ENCODE results near the gene CDH4.

Gene CDH4

DNA sequence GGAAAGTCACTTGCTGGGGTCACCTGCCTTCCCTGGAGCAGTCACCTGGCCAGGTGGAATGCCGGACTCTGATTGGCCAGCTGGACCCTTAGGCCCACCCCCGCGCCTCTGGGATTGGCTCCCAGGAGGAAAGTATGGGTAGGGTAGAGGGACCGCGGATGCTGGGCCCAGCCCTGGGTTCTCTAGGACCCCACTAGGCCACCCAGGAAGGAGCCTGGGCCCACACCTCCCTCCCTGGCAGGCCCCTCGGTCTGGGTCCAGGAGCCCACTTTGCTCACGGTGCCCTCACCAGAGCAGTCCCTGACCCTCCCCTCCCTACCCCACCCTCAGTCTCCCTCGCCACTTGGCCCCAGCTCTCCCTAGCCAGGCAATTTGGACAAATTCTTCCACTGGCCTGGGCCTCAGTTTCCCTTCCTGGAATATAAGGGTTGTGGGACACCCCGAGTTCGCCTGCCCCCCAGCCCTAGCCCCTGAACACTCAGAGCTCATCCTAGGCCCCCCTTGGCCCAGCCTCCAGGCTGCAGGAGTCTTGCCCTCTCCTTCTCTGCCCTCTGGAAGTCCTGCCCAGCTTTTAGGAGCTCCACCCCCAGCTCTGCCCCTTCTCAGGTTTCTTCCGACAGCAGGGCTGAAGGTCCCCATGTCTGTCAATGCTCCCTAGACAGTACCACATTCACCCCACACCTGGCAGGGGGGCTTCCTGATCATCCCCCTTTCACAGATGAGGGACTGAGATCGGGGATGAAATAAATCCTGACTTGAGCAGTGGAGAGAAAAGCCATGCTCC lies 514.0 kb downstream of the CDH4 start:
- no peak for DNase-seq (ENCODE audit: low spot score)

DNA sequence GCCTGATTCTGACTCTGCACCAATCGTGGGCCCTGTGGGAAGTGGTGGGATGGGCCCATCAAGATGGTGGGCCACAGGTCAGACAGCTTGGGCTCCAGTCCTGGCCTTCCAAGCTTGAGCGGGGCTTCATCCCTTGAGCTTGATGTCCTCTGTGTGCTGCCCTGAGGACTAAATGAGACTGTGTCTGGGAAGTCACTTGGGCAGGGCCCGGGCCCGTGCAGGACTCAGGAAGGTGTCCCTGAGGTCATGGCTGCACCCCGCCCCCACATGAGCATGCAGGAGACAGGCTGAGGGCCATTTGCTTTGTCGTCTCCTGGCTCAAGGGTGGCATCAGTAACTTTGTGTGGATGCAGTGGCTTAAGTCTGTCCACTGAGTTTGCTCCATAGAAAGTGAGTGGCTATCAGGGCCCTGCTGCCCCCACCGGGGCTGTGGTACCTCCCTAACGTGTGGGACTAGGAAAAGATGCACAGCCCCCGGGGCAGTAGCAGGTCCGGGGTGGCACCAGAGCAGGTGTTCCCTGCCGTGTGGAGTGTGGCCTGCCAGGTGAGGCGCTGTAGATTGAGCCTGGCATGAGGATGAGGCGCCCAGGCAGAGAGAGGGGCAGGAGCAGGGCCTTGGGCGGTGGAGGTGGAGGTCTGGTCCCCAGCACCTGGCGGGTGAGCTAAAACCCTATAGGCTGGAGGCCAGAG lies 515.0 kb downstream of the CDH4 start:
- DNase-seq (ENCODE audit: low spot score): no peak

DNA sequence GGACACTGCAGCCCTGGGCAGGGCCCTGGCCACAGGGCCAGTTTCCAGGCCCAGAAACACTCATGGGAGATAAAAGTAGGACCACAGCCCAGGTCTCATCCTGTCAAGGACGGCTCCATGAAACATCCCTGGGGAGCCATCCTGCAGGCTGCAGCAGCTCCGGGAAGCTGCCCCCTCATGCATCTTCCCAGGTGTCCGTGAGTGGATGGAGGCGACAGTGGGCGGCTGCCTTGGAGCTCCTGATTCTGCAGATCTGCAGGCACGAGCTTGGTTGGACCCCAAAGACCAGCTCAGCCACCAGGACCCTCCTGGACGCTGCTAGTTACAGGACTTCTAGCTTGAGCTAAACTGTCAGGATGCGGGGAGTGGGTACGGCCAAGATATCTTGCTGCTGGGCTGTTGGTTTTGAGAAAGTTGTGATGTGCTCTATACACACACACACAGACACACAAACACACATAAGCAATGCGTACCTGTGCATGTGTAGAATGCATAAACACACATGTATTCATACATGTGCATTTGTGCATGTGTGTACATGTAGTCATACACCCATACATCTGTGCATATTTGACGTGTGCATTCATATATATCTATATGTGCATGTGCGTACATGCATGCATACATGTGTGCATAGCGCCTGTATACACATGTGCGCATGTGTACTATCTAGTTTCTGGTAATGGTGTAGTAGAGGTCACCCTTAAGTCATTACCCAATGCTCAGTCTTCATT lies 515.9 kb downstream of the CDH4 start:
- DNase-seq (ENCODE audit: low spot score): no peak

DNA sequence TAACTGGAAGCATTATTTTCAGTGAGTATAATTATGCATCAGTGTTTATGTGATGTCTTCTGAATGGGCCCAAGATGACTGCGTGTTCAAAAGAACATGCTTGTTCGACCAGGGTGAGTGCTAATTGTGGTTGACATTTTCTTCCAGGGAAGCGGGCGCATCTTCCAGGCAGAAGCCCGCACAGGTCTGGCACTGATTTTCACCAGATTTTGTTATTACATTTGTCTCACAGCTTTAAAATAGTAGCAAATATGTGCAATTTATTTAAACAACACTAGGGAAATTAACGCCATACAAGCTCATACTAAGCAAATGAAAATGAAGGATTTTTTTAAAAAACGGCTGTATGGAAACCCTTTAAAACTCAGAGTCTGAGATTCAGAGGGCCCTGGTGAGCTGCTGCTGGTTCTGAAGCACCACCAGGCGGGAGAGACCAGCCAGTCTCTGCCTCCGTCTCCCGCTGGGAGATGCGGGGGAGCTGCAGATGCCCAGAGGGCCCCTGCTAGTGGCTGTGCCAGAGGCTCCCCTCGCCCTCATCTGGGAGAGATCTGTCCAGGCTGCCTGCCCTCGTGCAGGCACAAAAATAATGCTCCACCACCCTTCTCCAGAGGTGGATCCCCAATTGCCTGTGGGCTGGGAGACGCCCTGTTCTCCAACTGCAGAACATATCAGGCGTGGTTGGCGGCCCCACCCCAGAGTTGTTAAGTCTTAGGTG lies 516.7 kb downstream of the CDH4 start:
- no peak for DNase-seq (ENCODE audit: low spot score)

- no peak for DNase-seq (ENCODE audit: low spot score)
Measured at GRCh38 chr20:61769286-61769832, 517.3 kb downstream of the CDH4 start.

DNA sequence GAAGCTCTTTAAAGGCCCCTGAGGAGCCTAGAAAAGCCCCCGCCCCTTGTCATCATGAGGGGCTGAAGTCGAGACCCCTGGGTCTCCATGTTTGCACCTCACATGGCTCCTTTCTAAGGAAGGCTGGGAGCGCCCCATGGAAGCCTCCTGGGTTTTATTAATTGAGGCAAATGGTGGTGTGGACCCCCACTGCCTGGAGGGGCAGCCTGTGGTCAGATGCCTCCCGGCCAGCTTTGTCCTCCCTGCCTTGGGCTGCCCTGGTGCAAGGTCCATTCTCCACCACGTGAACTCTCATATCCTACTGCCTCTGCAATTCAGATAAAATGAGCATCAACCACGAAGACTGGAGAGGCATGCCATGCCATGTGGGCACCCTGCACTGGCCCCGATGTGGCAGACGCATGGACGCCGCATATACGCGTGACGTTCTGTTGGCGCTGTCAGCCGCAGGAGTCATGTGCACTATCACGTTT lies 518.1 kb downstream of the CDH4 start:
- DNase-seq (ENCODE audit: low spot score): no peak

GRCh38 chr20:61771805-61772350 lies 519.8 kb downstream of the CDH4 start:
- DNase-seq (ENCODE audit: low spot score): no peak

GRCh38 chr20:61772828-61773631 lies 521.0 kb downstream of the CDH4 start:
- DNase-seq (ENCODE audit: low spot score): no peak

GRCh38 chr20:61773926-61774587 lies 522.0 kb downstream of the CDH4 start:
- DNase-seq (ENCODE audit: low spot score): no peak

DNA sequence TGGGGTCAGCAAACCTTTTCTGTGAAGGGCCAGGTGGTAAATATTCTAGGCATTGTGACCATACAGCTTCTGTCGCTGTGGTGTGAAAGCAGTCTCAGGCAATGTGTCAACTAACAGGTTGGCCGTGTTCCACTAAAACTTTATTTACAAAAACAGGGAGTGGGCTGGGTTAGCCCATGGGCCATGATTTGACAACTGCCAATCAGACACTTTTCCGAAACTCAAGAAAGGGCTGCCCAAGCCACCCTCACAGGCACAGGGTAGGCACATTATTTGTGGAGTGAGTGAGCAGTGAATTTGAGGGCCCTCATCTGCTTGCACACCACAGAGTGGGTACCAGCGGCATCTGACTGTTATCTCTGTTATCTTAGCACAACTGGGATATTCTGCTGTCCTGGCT lies 523.4 kb downstream of the CDH4 start:
- no peak for DNase-seq (ENCODE audit: low spot score)

DNA sequence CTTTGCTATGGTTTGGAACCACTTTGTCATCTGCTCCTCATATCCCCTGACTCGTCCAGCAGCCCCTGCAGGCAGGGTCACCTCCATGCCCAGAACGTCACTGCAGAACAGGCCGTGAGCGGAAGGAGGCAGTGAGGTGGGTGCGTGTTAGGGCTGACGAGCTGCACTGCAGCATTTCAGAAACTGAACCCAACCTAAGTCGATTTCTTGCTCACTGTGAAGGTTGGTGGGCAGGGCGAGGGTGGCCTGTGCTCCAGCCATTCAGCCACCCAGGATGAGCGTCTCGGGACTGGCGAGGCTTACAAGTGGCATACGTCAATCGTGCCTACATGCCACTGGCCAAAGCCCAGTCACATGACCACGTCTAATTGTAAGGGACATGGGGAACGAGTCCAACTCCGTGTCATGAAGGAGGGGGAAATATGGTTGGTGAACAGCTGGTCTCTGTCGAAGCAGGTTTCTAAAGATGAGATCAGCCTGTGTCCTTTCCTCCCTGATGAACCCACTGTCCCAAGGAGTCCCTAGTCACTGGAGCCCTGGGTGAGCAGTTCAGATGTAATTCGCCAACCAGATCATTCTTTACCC lies 524.5 kb downstream of the CDH4 start:
- DNase-seq (ENCODE audit: low spot score): no peak

- no peak for DNase-seq (ENCODE audit: low spot score)
Measured at GRCh38 chr20:61777773-61778494, 525.9 kb downstream of the CDH4 start.

- no peak for DNase-seq (ENCODE audit: low spot score)
Measured at GRCh38 chr20:61778495-61778863, 526.4 kb downstream of the CDH4 start.

DNA sequence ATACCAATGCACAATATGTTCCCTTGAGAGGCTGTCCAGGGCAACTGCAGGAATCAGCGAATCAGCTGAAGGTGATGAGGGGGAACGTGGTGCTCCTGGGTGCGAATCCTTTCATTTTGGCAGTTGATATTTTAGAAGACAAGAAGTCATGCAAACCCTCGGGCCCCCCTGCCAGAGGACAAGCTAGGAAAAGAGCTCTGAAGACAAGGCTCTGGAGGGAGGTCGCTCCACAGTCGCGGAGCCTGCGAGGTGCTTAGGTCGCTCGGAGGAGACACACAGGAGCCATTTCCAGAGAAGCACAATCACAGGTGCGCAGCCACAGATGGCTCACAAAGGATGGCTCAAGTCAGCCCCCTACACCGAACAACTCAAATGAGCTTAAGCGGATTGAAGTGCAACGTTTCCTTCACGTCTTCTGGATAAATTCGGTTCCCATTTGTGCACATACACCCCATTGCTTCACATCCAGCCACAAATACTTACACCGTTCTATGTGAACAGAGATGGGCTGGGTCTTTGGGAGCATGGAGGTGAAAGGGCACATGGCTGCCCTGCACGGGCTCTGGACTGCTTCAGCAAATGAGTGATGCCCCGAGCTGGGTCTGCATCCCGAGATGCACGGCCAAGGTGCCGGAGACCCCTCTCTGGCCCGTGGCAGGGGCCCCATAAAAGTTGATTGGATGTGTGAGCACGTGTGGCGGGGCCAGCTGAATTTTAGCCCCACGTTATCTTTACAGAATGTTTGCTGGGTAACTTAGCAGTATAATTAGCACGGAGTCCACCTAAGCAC lies 527.3 kb downstream of the CDH4 start:
- DNase-seq (ENCODE audit: low spot score): no peak

- DNase-seq (ENCODE audit: low spot score): no peak
Measured at GRCh38 chr20:61780066-61780465, 528.0 kb downstream of the CDH4 start.

DNA sequence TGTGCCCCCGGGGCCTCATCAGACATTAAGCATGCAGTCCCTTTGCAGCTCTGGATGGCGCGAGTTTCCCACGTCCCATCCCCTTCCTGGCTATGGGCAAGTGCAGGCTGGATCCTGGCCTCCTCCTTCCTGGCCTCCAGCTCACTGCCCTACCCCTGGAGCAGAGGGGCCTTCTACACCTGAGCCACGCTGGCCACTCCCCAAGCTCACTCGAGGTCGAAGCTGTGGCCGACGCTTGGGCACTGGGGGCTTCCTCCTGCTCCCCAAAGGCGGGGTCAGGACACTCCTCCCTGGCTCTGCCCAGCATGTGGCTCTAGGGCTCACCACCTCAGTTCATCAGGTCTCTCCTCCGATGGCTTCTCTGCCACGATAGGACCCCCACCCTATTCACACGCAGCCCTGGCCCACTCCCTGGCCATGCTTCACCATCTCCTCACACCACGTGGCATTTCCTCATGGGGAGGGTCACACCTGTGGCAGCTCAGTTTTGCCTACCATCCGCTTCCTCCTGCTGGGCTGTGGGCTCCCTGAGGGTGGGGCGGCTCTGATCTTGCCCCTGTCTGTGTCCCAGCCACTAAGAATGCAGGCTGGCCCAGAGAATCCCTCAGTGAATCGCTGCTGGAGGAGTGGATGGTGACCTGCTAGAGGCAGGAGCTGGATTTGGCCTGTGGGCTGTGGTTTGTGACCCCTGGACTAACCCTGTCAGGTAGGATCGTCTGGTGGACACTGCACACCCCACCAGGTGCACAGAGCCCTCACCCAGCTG lies 532.9 kb downstream of the CDH4 start:
- DNase-seq (ENCODE audit: low spot score): no peak

DNA sequence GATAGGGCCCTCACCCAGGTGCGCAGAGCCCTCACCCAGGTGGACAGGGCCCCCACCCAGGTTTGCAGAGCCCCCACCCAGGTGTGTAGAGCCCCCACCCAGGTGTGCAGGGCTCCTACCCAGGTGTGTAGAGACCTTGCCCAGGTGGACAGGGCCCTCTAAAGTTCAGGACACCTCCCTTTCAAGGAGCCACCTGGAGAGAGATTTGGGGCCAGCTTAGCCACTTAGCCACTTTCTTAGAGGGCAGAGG lies 533.4 kb downstream of the CDH4 start:
- no peak for DNase-seq (ENCODE audit: low spot score)

- DNase-seq (ENCODE audit: low spot score): no peak
Measured at GRCh38 chr20:61786230-61786629, 534.2 kb downstream of the CDH4 start.
